GM23338 (cell line): ENCODE measurements around the gene SCN1B. TPM values are rescaled to one million over a fixed set of nuclear protein-coding genes. Genes with fewer than 3 reads are reported as not detected.

Source experiments
- ATAC-seq: fragments of 200-7000 bp; cut with Tn5 transposase; 3 replicates; pipeline ENCODE4 v1.9.1; 2020
- DNase-seq: peaks from one replicate; pipeline ENCODE4 v3.0.0-alpha.2; 2015; ENCODE audit warnings: low spot score
- H2AFZ ChIP-seq: fragments of 200-600 bp; sonication (generic); 2 replicates; pipeline ENCODE4 v1.8.0; 2016; ENCODE audit warnings: antibody characterized with exemption, mild to moderate bottlenecking, moderate library complexity
- H3F3A ChIP-seq: fragments of 200-600 bp; sonication (generic); replicated peaks from 2 replicates; pipeline ENCODE4 v1.8.0; 2017; ENCODE audit warnings: antibody characterized with exemption, mixed run types, low read depth
- H3K27ac ChIP-seq: fragments of 200-600 bp; sonication (generic); 2 replicates; pipeline ENCODE4 v1.6.1; 2016; ENCODE audit warnings: low read depth
- H3K27me3 ChIP-seq: fragments of 200-600 bp; sonication (generic); 2 replicates; pipeline ENCODE4 v1.8.0; 2016; ENCODE audit warnings: mild to moderate bottlenecking, mixed run types, moderate library complexity; ENCODE audit not compliant: insufficient read depth
- H3K36me3 ChIP-seq: fragments of 200-600 bp; sonication (generic); 2 replicates; pipeline ENCODE4 v1.8.0; 2016; ENCODE audit warnings: mild to moderate bottlenecking; ENCODE audit not compliant: insufficient read depth
- H3K4me1 ChIP-seq: fragments of 200-600 bp; sonication (generic); 2 replicates; pipeline ENCODE4 v1.8.0; 2016; ENCODE audit warnings: mild to moderate bottlenecking, moderate library complexity; ENCODE audit not compliant: insufficient read depth
- H3K4me2 ChIP-seq: fragments of 200-600 bp; sonication (generic); 2 replicates; pipeline ENCODE4 v1.7.1; 2017; ENCODE audit warnings: mixed run types
- H3K4me3 ChIP-seq: fragments of 200-600 bp; sonication (generic); 2 replicates; pipeline ENCODE4 v1.6.1; 2016; ENCODE audit warnings: mixed run types
- H3K79me2 ChIP-seq: fragments of 200-600 bp; sonication (generic); replicated peaks from 2 replicates; pipeline ENCODE4 v1.8.0; 2017; ENCODE audit warnings: mild to moderate bottlenecking; ENCODE audit not compliant: insufficient read depth
- H3K9me2 ChIP-seq: fragments of 200-600 bp; sonication (generic); 2 replicates; pipeline ENCODE4 v1.8.0; 2017; ENCODE audit not compliant: insufficient read depth
- H4K20me1 ChIP-seq: fragments of 200-600 bp; sonication (generic); replicated peaks from 2 replicates; pipeline ENCODE4 v1.8.0; 2017; ENCODE audit warnings: mild to moderate bottlenecking; ENCODE audit not compliant: insufficient read depth
- H3K27ac Mint-ChIP-seq: 2 replicates; pipeline ENCODE4 v1.8.0; 2020; ENCODE audit warnings: inconsistent platforms, mild to moderate bottlenecking, moderate library complexity, mixed read lengths
- H3K27me3 Mint-ChIP-seq: 3 replicates; pipeline ENCODE4 v1.8.0; 2022; ENCODE audit warnings: low read depth, mild to moderate bottlenecking, moderate library complexity, mixed read lengths, inconsistent platforms; ENCODE audit not compliant: insufficient read depth, poor library complexity
- H3K36me3 Mint-ChIP-seq: 3 replicates; pipeline ENCODE4 v1.8.0; 2021; ENCODE audit warnings: low read depth, mild to moderate bottlenecking, inconsistent platforms, moderate library complexity, mixed read lengths
- H3K4me1 Mint-ChIP-seq: 3 replicates; pipeline ENCODE4 v1.8.0; 2020; ENCODE audit warnings: mild to moderate bottlenecking, inconsistent platforms, mixed read lengths
- H3K4me3 Mint-ChIP-seq: 3 replicates; pipeline ENCODE4 v1.8.0; 2021; ENCODE audit warnings: moderate library complexity, mild to moderate bottlenecking, inconsistent platforms, mixed read lengths
- H3K9me3 Mint-ChIP-seq: 3 replicates; pipeline ENCODE4 v1.8.0; 2020; ENCODE audit warnings: moderate library complexity, mild to moderate bottlenecking, inconsistent platforms, mixed read lengths
- ETS1 ChIP-seq: IDR thresholded peaks from 2 replicates; pipeline ENCODE4 v1.6.1; 2016; ENCODE audit warnings: antibody characterized with exemption
- EZH2phosphoT487 ChIP-seq: fragments of 200-600 bp; sonication (generic); IDR thresholded peaks from one replicate; pipeline ENCODE4 v1.8.1; 2018; ENCODE audit warnings: antibody characterized with exemption; ENCODE audit not compliant: unreplicated experiment
- NANOG ChIP-seq: IDR thresholded peaks from 2 replicates; pipeline ENCODE4 v1.6.1; 2016; ENCODE audit warnings: antibody characterized with exemption, borderline replicate concordance
- POLR2AphosphoS5 ChIP-seq: IDR thresholded peaks from 2 replicates; pipeline ENCODE4 v1.6.1; 2016; ENCODE audit warnings: antibody characterized with exemption, low read depth
- REST ChIP-seq: IDR thresholded peaks from one replicate; pipeline ENCODE4 v1.6.1; 2018; ENCODE audit warnings: antibody characterized with exemption; ENCODE audit not compliant: unreplicated experiment
- STAT1 ChIP-seq: IDR thresholded peaks from one replicate; pipeline ENCODE4 v1.6.1; 2016; ENCODE audit warnings: antibody characterized with exemption; ENCODE audit not compliant: unreplicated experiment
- ZNF114 ChIP-seq: fragments of 250-450 bp; sonication (Bioruptor Pico); IDR thresholded peaks from 2 replicates; pipeline ENCODE4 v1.5.0; 2020; ENCODE audit warnings: mild to moderate bottlenecking, moderate library complexity
- polyA plus RNA-seq: library from polyadenylated mRNA; unstranded; fragments of >200 nt; fragmentation: Nextera tagmentation; extraction: Ambion mirVana; gene quantifications from 2 replicates; pipeline ENCODE4 v1.2.1, GENCODE V29; 2016
- total RNA-seq: library from RNA; depleted of rRNA; stranded (reverse); fragments of >200 nt; shearing (Covaris generic); gene quantifications from 2 replicates; pipeline ENCODE4 v1.2.3, GENCODE V29; 2014

Gene SCN1B
- total and polyA plus RNA-seq, 2 experiments from 2014 or later, result 1.7 to 4.8 TPM

DNA sequence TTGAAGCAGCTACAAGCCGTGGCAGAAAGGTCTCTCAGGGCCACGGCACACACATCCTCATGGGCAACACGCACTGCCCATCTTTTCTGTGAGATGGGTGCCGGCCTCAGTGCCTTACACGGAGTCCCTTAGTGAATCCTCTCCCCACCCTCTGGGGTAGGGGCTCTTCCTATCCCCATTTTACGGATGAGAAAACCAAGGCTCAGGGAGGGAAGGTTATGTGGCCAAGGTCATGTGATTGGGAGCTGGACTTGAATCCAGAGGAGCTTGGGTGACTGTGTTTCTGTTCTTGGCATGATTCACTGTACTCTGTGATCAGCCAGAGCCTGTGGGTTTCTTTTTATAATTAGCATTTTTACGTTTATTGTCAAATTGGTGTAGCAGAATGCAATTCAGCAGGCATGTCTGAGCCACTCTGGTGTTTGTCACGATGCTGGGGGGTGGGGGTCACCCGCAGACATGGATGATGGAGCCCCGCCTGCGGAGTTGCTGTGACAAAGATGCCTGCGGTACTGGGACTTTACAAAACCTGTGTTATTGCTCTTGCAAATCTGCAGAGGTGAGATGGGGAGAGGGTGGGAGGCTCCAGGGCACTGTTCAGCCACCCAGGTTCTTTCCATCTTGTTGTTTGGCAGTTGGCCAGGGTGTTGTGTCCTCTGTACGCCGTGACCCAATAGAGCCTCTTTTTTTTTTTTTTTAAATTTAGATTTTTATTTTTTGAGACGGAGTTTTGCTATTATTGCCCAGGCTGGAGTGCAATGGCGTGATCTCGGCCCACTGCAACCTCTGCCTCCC lies 4.5 kb downstream of the SCN1B start:
- Histone ChIP-seq H3K9me2 (no peaks in the 10 kb centered on the region), H3K4me2 (no peak overlapping the region), H3K4me1 (peaks cover 17% of the 10 kb centered on the region), H2AFZ (no peak overlapping the region), H3K27me3 (peaks cover 29% of the 10 kb centered on the region), H3K79me2 (no peaks in the 10 kb centered on the region), H3K36me3 (no peaks in the 10 kb centered on the region), H4K20me1 (no peaks in the 10 kb centered on the region), H3K4me3 (no peak overlapping the region), H3F3A (peaks cover 16% of the 10 kb centered on the region), H3K27ac (no peak overlapping the region)
- DNase-seq, result no peak
- peaks cover 9% of the 10 kb centered on the region for H3K4me1 Mint-ChIP-seq
- no peaks in the 10 kb centered on the region; the same call in 2 of the 3 replicates for H3K36me3 Mint-ChIP-seq
- TF ChIP-seq EZH2phosphoT487 (no peak), ETS1 (no peak), NANOG (no peak), ZNF114 (CRISPR knock-in tag) (no peak), REST (no peak)
- peaks cover 29% of the 10 kb centered on the region for H3K27me3 Mint-ChIP-seq
- no peak overlapping the region for H3K4me3 Mint-ChIP-seq
- H3K9me3 Mint-ChIP-seq, result peaks cover 4% of the 10 kb centered on the region; the same call in 2 of the 3 replicates
- no peak for ATAC-seq
- no peak overlapping the region for H3K27ac Mint-ChIP-seq

GRCh38 chr19:35037716-35038622 lies 7.7 kb downstream of the SCN1B start:
- H3K4me1 ChIP-seq, result peaks cover 29% of the 10 kb centered on the region
- no peak overlapping the region for H3K4me2 ChIP-seq
- DNase-seq, result no peak
- H4K20me1 ChIP-seq, result no peaks in the 10 kb centered on the region
- H3K27me3 ChIP-seq, result peaks cover 4% of the 10 kb centered on the region; the same call in 1 of the 2 replicates
- H3K4me3 ChIP-seq, result no peak overlapping the region
- H3F3A ChIP-seq, result peaks cover 6% of the 10 kb centered on the region; the same call in 1 of the 2 replicates
- H3K36me3 ChIP-seq, result no peaks in the 10 kb centered on the region
- Mint-ChIP-seq H3K9me3 (peaks cover under 1% of the 10 kb centered on the region; the same call in 1 of the 3 replicates), H3K4me3 (no peak overlapping the region; the same call in 2 of the 3 replicates), H3K36me3 (no peaks in the 10 kb centered on the region; the same call in 2 of the 3 replicates), H3K4me1 (peaks cover 24% of the 10 kb centered on the region), H3K27me3 (peaks cover 10% of the 10 kb centered on the region), H3K27ac (no peak overlapping the region)
- H3K27ac ChIP-seq, result no peak overlapping the region
- H2AFZ ChIP-seq, result no peak overlapping the region
- no peak for ATAC-seq
- H3K9me2 ChIP-seq, result no peaks in the 10 kb centered on the region
- peaks cover 10% of the 10 kb centered on the region; the same call in 1 of the 2 replicates for H3K79me2 ChIP-seq
- TF ChIP-seq STAT1, result no peak
- TF ChIP-seq POLR2AphosphoS5, result no peak
- TF ChIP-seq NANOG, result no peak
- TF ChIP-seq REST, result no peak
